H1 (cell line): ENCODE measurements around the gene AP1S1. TPM values are rescaled to one million over a fixed set of nuclear protein-coding genes. Genes with fewer than 3 reads are reported as not detected.

Experiments
- CTCF ChIA-PET: fragments of 300-600 bp; sonication (Branson Sonifier 250); formaldehyde crosslinking; loops from one replicate; lab custom pipeline; 2021; ENCODE audit not compliant: partially characterized antibody; lab: Charles Lee
- POLR2A ChIA-PET: fragments of 300-600 bp; sonication (Branson Sonifier 250); formaldehyde crosslinking; loops from one replicate; lab custom pipeline; 2021; ENCODE audit warnings: inconsistent platforms; ENCODE audit not compliant: partially characterized antibody; lab: Charles Lee
- DNase-seq, 2 experiments: peaks; one replicate each; pipeline versions ENCODE4 v3.0.0 to v3.0.0-alpha.2; 2010 to 2022; ENCODE audit warnings: low spot score in 2 of 2, low read depth in 1 of 2, mixed read lengths in 1 of 2
- FAIRE-seq: peaks from 2 replicates; lab custom pipeline; 2011; peaks lifted over from hg19 to GRCh38; lab: Jason Lieb, UNC
- H2AFZ ChIP-seq: 2 replicates; pipeline ENCODE4 v1.8.1; 2012; ENCODE audit warnings: low read length, inconsistent platforms
- H2AK5ac ChIP-seq: 2 replicates; pipeline ENCODE4 v1.6.1; 2013; ENCODE audit warnings: low read depth, low read length
- H2BK120ac ChIP-seq: replicated peaks from 2 replicates; pipeline ENCODE3; 2013; ENCODE audit warnings: low read depth, low read length, inconsistent platforms
- H2BK12ac ChIP-seq: 2 replicates; pipeline ENCODE4 v1.6.1; 2013; ENCODE audit warnings: low read depth, low read length
- H2BK15ac ChIP-seq: 2 replicates; pipeline ENCODE4 v1.6.1; 2013; ENCODE audit warnings: low read length
- H2BK20ac ChIP-seq: 2 replicates; pipeline ENCODE4 v1.6.1; 2013; ENCODE audit warnings: low read length
- H2BK5ac ChIP-seq: 2 replicates; pipeline ENCODE4 v1.6.1; 2013; ENCODE audit warnings: low read depth, low read length
- H3K14ac ChIP-seq: 2 replicates; pipeline ENCODE4 v1.6.1; 2013; ENCODE audit warnings: inconsistent platforms; ENCODE audit not compliant: insufficient read length
- H3K18ac ChIP-seq: 2 replicates; pipeline ENCODE4 v1.6.1; 2013; ENCODE audit warnings: low read length; ENCODE audit errors: extremely low read depth
- H3K23ac ChIP-seq: 2 replicates; pipeline ENCODE4 v1.6.1; 2013; ENCODE audit warnings: inconsistent platforms; ENCODE audit not compliant: insufficient read length
- H3K23me2 ChIP-seq: 2 replicates; pipeline ENCODE4 v1.6.1; 2013; ENCODE audit warnings: low read depth, low read length
- H3K27ac ChIP-seq: 2 replicates; pipeline ENCODE4 v1.6.1; 2011; ENCODE audit warnings: low read depth, low read length, inconsistent platforms
- H3K27me3 ChIP-seq, 4 experiments: replicated peaks in 1 of 4; 1 replicate in 1 of 4; 2 replicates in 3 of 4; pipeline versions ENCODE4 v1.6.1 to v1.8.1; 2011 to 2013; ENCODE audit warnings: low read length in 3 of 4, mild to moderate bottlenecking in 3 of 4, inconsistent platforms in 2 of 4, mixed read lengths in 2 of 4, moderate library complexity in 1 of 4; ENCODE audit not compliant: control insufficient read depth in 3 of 4, insufficient read depth in 3 of 4; ENCODE audit errors: extremely low read depth in 1 of 4
- H3K36me3 ChIP-seq, 4 experiments: 2 replicates each; pipeline versions ENCODE4 v1.6.1 to v1.8.1; 2011 to 2013; ENCODE audit warnings: mild to moderate bottlenecking in 4 of 4, low read length in 3 of 4, moderate library complexity in 2 of 4, control low read depth in 1 of 4, inconsistent platforms in 1 of 4; ENCODE audit not compliant: insufficient read depth in 4 of 4, control insufficient read depth in 2 of 4
- H3K4ac ChIP-seq: replicated peaks from 2 replicates; pipeline ENCODE3; 2013; ENCODE audit warnings: low read length, low read depth, mixed read lengths, inconsistent platforms; ENCODE audit not compliant: insufficient read length
- H3K4me1 ChIP-seq, 4 experiments: replicated peaks in 1 of 4; 1 replicate in 1 of 4; 2 replicates in 3 of 4; pipeline versions ENCODE4 v1.6.1 to v1.8.1; 2011 to 2013; ENCODE audit warnings: low read length in 3 of 4, inconsistent platforms in 2 of 4, mixed read lengths in 1 of 4; ENCODE audit not compliant: insufficient read depth in 4 of 4, control insufficient read depth in 3 of 4
- H3K4me2 ChIP-seq, 2 experiments: 2 replicates each; pipeline versions ENCODE4 v1.6.1 to v1.8.1; 2011 to 2013; ENCODE audit warnings: low read depth in 2 of 2, low read length in 2 of 2, control low read depth in 1 of 2, inconsistent platforms in 1 of 2, mild to moderate bottlenecking in 1 of 2; ENCODE audit not compliant: insufficient read depth in 1 of 2
- H3K4me3 ChIP-seq, 4 experiments: fragments of 200-600, 300-600 bp in 1 of 4; sonication (generic), shearing (Covaris generic), sonication (Bioruptor Twin) in 1 of 4; 2 replicates each; pipeline versions ENCODE4 v1.5.1 to v1.8.1; 2011 to 2016; ENCODE audit warnings: low read length in 4 of 4, low read depth in 3 of 4, control low read depth in 2 of 4, inconsistent platforms in 2 of 4, mild to moderate bottlenecking in 2 of 4, mixed read lengths in 1 of 4, moderate library complexity in 1 of 4; ENCODE audit not compliant: insufficient read depth in 2 of 4; ENCODE audit errors: extremely low read depth in 1 of 4
- H3K56ac ChIP-seq: replicated peaks from 2 replicates; pipeline ENCODE3; 2013; ENCODE audit warnings: low read depth, mild to moderate bottlenecking, mixed read lengths, low read length, inconsistent platforms; ENCODE audit not compliant: insufficient read length
- H3K79me1 ChIP-seq: 2 replicates; pipeline ENCODE4 v1.6.1; 2013; ENCODE audit warnings: low read depth, low read length, control low read depth
- H3K79me2 ChIP-seq, 2 experiments: 2 replicates each; pipeline versions ENCODE4 v1.6.1 to v1.8.1; 2012 to 2013; ENCODE audit warnings: low read length in 2 of 2, mild to moderate bottlenecking in 2 of 2, inconsistent platforms in 1 of 2; ENCODE audit not compliant: insufficient read depth in 2 of 2, control insufficient read depth in 1 of 2
- H3K9ac ChIP-seq, 4 experiments: replicated peaks in 1 of 4; 1 replicate in 1 of 4; 2 replicates in 3 of 4; pipeline versions ENCODE4 v1.6.1 to v1.8.1; 2011 to 2013; ENCODE audit warnings: low read depth in 3 of 4, low read length in 3 of 4, control low read depth in 2 of 4, mild to moderate bottlenecking in 2 of 4, moderate library complexity in 2 of 4, inconsistent platforms in 1 of 4; ENCODE audit errors: extremely low read depth in 1 of 4
- H3K9me3 ChIP-seq, 2 experiments: 2 replicates each; pipeline versions ENCODE4 v1.6.1 to v1.8.1; 2012 to 2013; ENCODE audit warnings: mild to moderate bottlenecking in 2 of 2, moderate library complexity in 2 of 2, control low read depth in 1 of 2, inconsistent platforms in 1 of 2, low read depth in 1 of 2, low read length in 1 of 2, mixed read lengths in 1 of 2; ENCODE audit not compliant: insufficient read depth in 2 of 2
- H4K20me1 ChIP-seq, 2 experiments: replicated peaks in 1 of 2; 2 replicates each; pipeline versions ENCODE3 to v1.8.1; 2011 to 2013; ENCODE audit warnings: inconsistent platforms in 2 of 2, low read length in 2 of 2, mild to moderate bottlenecking in 1 of 2; ENCODE audit not compliant: insufficient read depth in 2 of 2, control insufficient read depth in 1 of 2
- H4K5ac ChIP-seq: 2 replicates; pipeline ENCODE4 v1.6.1; 2013; ENCODE audit warnings: low read length, low read depth, mixed read lengths, inconsistent platforms; ENCODE audit not compliant: insufficient read length
- H4K8ac ChIP-seq: 2 replicates; pipeline ENCODE4 v1.8.0; 2013; ENCODE audit warnings: mild to moderate bottlenecking, moderate library complexity, low read length, inconsistent platforms; ENCODE audit not compliant: insufficient read depth; ENCODE audit errors: extremely low read depth
- H4K91ac ChIP-seq: replicated peaks from 2 replicates; pipeline ENCODE3; 2013; ENCODE audit warnings: low read length, mixed read lengths, inconsistent platforms; ENCODE audit not compliant: insufficient read length
- BRCA1 ChIP-seq: IDR thresholded peaks from 2 replicates; pipeline ENCODE4 v1.6.1; 2012; ENCODE audit warnings: low read depth, low read length, improper control_type of control experiment
- CHD1 ChIP-seq: IDR thresholded peaks from 2 replicates; pipeline ENCODE4 v1.6.1; 2012; ENCODE audit warnings: low read depth, low read length, improper control_type of control experiment
- JUN ChIP-seq: IDR thresholded peaks from 2 replicates; pipeline ENCODE4 v1.6.1; 2011; ENCODE audit warnings: low read depth, mild to moderate bottlenecking, improper control_type of control experiment, low read length
- KDM4A ChIP-seq: IDR thresholded peaks from one replicate; pipeline ENCODE4 v1.7.1; 2012; ENCODE audit warnings: low read depth, mild to moderate bottlenecking, moderate library complexity, low read length, inconsistent platforms; ENCODE audit not compliant: severe bottlenecking
- SUZ12 ChIP-seq: fragments of 200-600 bp; sonication (generic); IDR thresholded peaks from 2 replicates; pipeline ENCODE4 v1.6.1; 2012; ENCODE audit warnings: mild to moderate bottlenecking, inconsistent platforms, low read length, moderate library complexity, mixed read lengths
- TAF7 ChIP-seq: optimal IDR thresholded peaks from 2 replicates; pipeline ENCODE3; 2011; ENCODE audit warnings: low read depth, mild to moderate bottlenecking, inconsistent platforms, low read length, moderate library complexity, borderline replicate concordance
- WGBS, 2 experiments: shearing (Covaris generic) in 1 of 2; methylation state at CpG; one replicate each; pipeline versions ENCODE4 v1.1.6 to v1.1.7; 2013 to 2015; ENCODE audit warnings: low lambda C conversion rate in 2 of 2, mixed read lengths in 2 of 2, inconsistent platforms in 1 of 2, low coverage in 1 of 2, missing lambda C conversion rate in 1 of 2; ENCODE audit not compliant: insufficient replicate concordance in 2 of 2, insufficient coverage in 1 of 2, insufficient read length in 1 of 2; ENCODE audit errors: extremely low coverage in 1 of 2, missing lambda C conversion rate in 1 of 2; 5-methylcytosine and 5-hydroxymethylcytosine counted together
- polyA plus RNA-seq, 7 experiments: library from polyadenylated mRNA; depleted of rRNA in 3 of 7; stranded (reverse) in 5 of 7; unstranded in 2 of 7; fragments of >200 nt in 5 of 7; fragments of 200-250 nt in 2 of 7; gene quantifications; 1 replicate in 5 of 7; 2 replicates in 1 of 7; 4 replicates in 1 of 7; pipeline versions ENCODE4 v1.2.1 to v1.2.3, GENCODE V29; 2011 to 2013; ENCODE audit warnings: missing spikeins in 2 of 7, mixed read lengths in 2 of 7
- total RNA-seq: library from RNA; stranded (reverse); fragmentation: NEBNext Ultra II Directional; extraction: Animal tissue kit (Norgen Biotek cat#: 25700); gene quantifications from 2 replicates; pipeline ENCODE4 v1.2.1, GENCODE V29; 2021
- TF ChIP-seq, protein P1 (sequence below): IDR thresholded peaks from 2 replicates; pipeline ENCODE4 v1.6.1; 2012; ENCODE audit warnings: inconsistent platforms
- TF ChIP-seq, protein P2 (sequence below): IDR thresholded peaks from 2 replicates; pipeline ENCODE4 v1.6.1; 2012; ENCODE audit warnings: low read length, inconsistent platforms

AP1S1 gene
- total and polyA plus RNA-seq, 2 of the 8 experiments (the other 6 are each of a cell fraction or from before 2014, with no cell fraction given) = 56.1 to 59.3 TPM

DNA sequence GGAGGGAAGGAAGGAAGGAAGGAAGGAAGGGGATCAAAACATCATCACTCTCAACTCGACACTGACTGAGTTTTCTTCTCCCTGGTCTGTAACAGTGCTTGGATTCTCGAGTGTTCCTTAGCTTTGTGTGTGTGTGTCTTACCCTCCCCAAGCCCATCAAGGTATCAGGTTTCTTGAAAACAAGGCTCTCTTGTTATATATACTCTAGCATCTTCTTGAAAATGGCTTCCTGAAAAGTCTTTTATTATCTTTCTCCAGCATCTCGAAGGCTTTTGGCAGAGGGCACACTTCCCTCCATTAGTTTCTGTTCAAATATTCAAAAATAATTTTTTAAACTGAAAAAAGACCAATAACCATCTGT lies 14.0 kb upstream of the AP1S1 start:
- no peaks in the 10 kb centered on the region for H3K79me2 ChIP-seq
- H3K4me2 ChIP-seq = no peak overlapping the region
- H2BK15ac ChIP-seq = no peak overlapping the region
- 0 out of 2 replicates have a peak overlapping the region, but pooled peaks have one; percentile 55 for H2BK20ac ChIP-seq
- H4K8ac ChIP-seq = no peak overlapping the region
- CTCF ChIA-PET = interaction anchor here (0.7 to 9.7 kb wide), 12 partner anchors 10 to 576 kb away, joined by 3 to 168 read pairs (median 6); partner anchors contain the start of genes MOGAT3 and SERPINE1
- no peak overlapping the region for H3K9ac ChIP-seq
- H2AFZ ChIP-seq = no peak overlapping the region
- H2AK5ac ChIP-seq = no peak overlapping the region
- no peaks in the 10 kb centered on the region for H3K36me3 ChIP-seq
- WGBS, 2 experiments = 76% methylated on average over 3 of the region's 3 CpGs; no CpG with 5 or more reads in 1 of the 2 experiments
- H3K18ac ChIP-seq = no peak overlapping the region; the same call in 1 of the 2 replicates
- POLR2A ChIA-PET = interaction anchor here (1.0 to 1.1 kb wide), 2 partner anchors 15 to 136 kb away, joined by 3 read pairs; no protein-coding TSS in a partner anchor
- no peak overlapping the region for H4K91ac ChIP-seq
- no peak overlapping the region for H3K56ac ChIP-seq
- H3K23me2 ChIP-seq = no peaks in the 10 kb centered on the region; the same call in 1 of the 2 replicates
- H3K27ac ChIP-seq = no peak overlapping the region
- H3K27me3 ChIP-seq = no peaks in the 10 kb centered on the region; a peak in 1 of 7 replicates
- H3K4me3 ChIP-seq = no peak overlapping the region
- TF ChIP-seq TAF7 (no peak), SUZ12 (no peak), KDM4A (no peak), JUN (no peak), BRCA1 (no peak), CHD1 (no peak)
- TF ChIP-seq, protein P1, sequence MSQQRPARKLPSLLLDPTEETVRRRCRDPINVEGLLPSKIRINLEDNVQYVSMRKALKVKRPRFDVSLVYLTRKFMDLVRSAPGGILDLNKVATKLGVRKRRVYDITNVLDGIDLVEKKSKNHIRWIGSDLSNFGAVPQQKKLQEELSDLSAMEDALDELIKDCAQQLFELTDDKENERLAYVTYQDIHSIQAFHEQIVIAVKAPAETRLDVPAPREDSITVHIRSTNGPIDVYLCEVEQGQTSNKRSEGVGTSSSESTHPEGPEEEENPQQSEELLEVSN = no peak
- TF ChIP-seq, protein P2, sequence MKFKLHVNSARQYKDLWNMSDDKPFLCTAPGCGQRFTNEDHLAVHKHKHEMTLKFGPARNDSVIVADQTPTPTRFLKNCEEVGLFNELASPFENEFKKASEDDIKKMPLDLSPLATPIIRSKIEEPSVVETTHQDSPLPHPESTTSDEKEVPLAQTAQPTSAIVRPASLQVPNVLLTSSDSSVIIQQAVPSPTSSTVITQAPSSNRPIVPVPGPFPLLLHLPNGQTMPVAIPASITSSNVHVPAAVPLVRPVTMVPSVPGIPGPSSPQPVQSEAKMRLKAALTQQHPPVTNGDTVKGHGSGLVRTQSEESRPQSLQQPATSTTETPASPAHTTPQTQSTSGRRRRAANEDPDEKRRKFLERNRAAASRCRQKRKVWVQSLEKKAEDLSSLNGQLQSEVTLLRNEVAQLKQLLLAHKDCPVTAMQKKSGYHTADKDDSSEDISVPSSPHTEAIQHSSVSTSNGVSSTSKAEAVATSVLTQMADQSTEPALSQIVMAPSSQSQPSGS = no peak
- DNase-seq (no peak), FAIRE-seq (no peak)
- H3K4ac ChIP-seq = no peak overlapping the region
- H3K9me3 ChIP-seq = no peaks in the 10 kb centered on the region
- no peaks in the 10 kb centered on the region for H4K20me1 ChIP-seq
- no peaks in the 10 kb centered on the region for H3K79me1 ChIP-seq
- H3K14ac ChIP-seq = no peak overlapping the region
- no peak overlapping the region for H2BK120ac ChIP-seq
- H3K4me1 ChIP-seq = peaks cover 0 to 3% (median 0%) of the 10 kb centered on the region in 4 experiments; a peak in 1 of 7 replicates
- H2BK12ac ChIP-seq = no peak overlapping the region
- H3K23ac ChIP-seq = no peak overlapping the region
- H2BK5ac ChIP-seq = no peak overlapping the region
- H4K5ac ChIP-seq = no peak overlapping the region
